Measurements from ENCODE around the gene DPF3.

DPF3 gene

GRCh38 chr14:72747652-72748051 lies 146.2 kb downstream of the DPF3 start:
- DNase-seq, result no peak
- intact Hi-C loops (cut with DNase I), result no loop called here

DNA sequence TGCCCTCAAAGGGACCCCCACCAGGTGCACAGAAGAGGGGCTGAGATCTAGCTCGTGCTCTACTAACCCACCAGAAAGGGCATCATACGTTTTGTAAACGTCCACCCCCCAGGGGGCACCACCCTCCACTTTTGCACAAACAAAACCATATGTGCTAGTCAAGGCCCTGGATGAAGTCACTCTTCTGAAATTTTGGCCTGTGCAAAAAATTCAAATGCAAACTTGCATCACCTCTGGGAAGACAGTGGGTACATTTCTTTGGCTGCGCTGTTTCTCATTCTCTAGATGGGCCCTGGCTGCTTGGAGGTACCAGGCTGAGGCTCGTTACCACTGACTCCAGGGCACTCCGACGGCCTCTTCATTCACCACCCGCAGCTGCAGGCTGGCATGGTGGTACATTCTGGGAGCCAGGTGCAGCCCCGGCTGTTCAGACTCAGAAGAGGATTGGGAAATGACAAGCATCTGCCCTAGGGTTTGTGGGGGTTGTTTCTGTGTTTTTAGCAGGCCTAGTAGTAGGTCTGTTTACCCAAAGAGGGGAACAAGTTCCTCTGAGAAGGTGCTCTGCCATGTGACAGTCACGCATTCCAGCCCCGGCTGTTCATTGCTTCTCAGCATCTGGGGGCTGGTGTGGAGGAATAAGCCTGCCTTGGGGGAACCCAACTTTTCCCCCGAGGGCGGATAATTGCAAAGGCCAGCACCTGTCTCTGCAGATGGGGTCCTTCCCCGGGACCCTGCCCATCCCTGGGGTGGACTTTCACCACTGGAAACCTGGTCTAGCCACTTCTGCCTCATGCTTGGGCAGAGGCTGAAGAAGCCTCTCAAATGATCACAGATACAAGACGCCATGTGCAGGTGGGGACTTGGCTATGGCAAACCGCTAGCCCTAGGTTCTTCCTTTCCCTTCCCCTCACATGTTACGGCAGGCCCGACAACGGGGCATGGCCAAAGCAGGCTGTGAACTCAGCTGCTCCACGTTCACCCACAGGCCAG lies 147.6 kb downstream of the DPF3 start:
- DNase-seq, result peak in 1 of 10 donors; percentile 52
- intact Hi-C loops (cut with DNase I), result no loop called here

- intact Hi-C loops (cut with DNase I), result no loop called here
- DNase-seq, result no peak
Observed at GRCh38 chr14:72745546-72745945, 148.4 kb downstream of the DPF3 start.

DNA sequence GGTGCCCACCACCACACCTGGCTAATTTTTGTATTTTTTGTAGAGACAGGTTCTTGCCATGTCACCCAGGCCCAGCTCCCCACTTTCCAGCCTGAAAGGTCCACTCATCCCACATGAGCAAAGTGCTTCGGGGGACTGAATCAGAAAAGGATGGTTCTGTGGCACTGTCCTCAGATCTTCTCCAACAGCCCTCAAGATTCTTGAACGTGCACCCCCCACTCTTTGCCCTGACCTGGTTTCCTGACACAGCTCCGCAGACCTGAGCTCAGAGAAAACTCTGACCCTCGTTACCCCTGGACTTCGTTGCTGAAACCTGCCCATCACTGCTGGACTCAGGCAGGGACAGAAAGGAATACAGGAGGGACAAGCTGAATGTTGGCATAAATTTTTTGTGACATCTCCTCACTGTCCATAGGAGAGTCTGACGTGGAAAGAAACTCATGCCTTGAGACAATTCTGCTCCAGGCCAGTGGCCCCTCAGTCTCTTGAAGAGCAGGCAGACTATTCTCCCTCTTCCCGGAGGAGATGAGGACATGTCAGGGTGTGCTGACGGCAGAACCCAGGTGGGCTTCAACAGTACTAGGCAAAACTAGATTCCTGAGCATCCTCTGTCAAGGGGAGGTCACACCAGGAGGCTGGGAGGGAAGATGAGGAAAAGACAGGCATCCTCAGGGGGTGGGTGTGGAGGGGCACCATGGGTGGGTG lies 149.3 kb downstream of the DPF3 start:
- intact Hi-C loops (cut with DNase I), result no loop called here
- DNase-seq, result no peak

DNA sequence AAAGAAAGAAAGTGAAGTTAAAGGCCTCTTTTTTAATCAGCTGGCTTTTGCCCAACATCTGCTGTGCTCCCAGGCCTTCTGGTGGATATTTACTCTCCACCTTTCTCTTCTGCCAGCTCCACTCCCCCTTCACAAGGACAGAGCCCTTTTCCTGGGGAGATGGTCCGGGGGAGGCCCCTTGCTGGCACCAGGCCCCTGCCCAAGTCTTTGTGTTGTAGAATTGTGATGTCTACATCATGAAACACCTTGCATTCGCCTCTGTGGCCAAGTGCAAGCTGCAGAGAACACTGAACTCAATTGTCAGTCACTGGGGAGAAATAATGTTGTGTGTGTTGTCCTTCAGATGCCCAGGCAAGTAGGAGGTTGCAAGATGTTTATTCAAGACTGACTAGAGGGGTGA lies 150.3 kb downstream of the DPF3 start:
- no peak for DNase-seq
- intact Hi-C loops (cut with DNase I), result no loop called here

GRCh38 chr14:72742838-72743195 lies 151.1 kb downstream of the DPF3 start:
- intact Hi-C loops (cut with DNase I), result no loop called here
- no peak for DNase-seq

GRCh38 chr14:72742118-72742837 lies 151.6 kb downstream of the DPF3 start:
- intact Hi-C loops (cut with DNase I), result no loop called here
- DNase-seq, result peak in 2 of 10 donors; percentile 40 to 77

- intact Hi-C loops (cut with DNase I), result no loop called here
- DNase-seq, result no peak
Observed at GRCh38 chr14:72741826-72742117, 152.1 kb downstream of the DPF3 start.

DNA sequence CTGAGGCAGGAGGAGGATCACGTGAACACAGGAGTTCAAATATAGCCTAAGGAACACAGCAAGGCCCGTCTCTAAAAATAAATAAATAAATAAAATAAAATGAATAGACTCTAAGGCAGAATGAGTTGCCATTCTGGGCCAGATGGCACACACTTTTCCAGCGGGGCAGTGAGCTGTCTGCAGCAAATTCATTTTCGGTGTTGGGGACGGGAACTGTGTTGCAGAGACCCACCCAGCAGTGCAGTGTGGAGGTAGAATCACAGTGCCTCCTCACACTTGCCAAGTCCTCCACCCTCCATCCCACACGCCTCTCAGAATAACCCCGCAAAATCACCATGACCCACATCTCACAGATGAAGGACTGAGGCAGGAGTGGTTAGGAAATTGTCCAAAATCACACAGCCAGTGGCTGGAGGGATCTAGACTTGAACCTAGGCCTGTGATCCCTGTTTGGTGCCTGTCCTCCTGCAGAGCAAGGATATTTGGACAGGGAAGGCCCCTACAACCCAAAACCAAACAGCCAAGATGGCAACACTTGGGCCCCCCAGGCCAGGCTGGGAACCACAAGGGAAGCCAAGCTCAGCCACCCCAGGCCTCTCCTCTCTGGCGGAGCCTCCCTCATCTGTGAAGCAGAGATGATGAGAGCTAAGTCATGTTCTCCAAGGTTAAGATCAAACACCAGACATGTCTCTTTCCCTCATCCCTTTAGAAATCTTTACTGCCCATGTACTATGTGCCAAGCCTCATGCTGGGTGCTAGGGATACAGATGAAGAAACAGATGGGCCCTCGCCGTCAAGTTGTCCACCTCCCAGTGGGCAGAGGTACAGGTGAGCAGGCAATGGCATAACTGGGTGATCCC lies 152.7 kb downstream of the DPF3 start:
- intact Hi-C loops (cut with DNase I), result no loop called here
- DNase-seq, result no peak

GRCh38 chr14:72740504-72740961 lies 153.4 kb downstream of the DPF3 start:
- DNase-seq, result no peak

DNA sequence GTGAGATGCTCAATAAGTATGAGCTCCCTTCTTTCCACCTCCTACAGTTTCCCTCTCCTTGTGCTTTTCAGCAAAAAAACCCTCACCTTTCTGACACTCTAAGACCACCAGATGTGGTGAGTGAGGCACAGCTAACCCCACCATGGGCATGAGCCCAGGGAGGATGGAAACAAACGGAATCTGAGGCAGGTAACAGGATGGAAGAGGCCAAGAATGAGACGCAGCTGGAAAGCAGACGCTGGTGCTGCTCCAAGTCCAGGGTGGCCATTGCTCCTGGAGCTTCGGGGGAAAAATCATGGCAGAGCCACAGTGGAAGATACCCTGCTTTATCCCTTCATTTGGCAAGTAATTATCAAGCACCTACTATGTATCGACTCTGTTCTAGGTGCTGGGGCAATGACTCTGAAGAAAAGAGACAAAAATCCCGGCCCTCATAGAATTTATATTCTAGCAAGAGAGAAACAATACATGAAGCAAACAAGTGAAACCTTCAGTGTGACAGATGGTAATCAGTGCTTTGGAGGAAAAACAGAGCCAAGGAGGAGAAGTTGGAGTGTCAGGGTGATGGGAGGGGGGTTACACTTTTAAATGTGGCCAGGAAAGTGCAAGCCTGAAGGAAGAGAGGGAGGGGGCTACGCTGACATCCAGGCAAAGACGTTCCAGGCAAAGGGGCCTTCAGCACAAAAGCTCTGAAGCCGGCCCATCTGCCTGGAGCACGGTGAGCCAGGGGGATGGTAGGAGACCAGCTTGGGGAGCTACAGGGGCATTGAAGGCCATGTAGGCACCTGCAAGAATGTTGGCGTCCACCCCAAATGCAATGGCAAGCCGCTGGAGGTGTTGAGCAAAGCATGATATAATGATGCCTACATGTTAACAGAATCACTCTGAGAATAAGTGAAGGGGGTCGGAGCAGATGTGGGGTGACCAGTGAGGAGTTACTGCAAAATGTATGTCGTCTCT lies 154.2 kb downstream of the DPF3 start:
- no peak for DNase-seq
- intact Hi-C loops (cut with DNase I), result no loop called here

More at GRCh38 chr14:72740504-72740961, 153.4 kb downstream of the DPF3 start:
- intact Hi-C loops (cut with DNase I), result no loop called here

DNA sequence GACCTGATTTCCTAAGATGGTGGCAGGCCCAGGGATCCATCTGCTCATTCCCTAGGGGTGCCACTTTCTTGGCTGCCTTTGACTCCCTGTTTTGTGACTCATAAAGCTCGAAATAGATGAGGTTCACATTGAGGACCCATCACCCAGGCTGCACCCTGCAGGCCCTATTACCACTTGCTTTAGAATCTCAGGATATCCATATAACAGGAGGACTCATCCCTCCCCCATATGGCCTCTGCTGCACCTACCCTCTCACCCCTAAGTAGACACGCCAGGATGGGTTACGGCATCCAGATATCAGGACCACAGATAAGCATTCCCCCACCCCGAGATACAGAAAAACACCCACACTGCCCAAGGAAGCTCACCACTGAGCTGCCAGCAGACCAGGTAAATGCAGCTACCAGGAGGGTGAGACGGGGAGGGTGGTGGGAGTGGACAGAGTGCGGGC lies 155.7 kb downstream of the DPF3 start:
- no peak for DNase-seq
- intact Hi-C loops (cut with DNase I), result no loop called here

DNA sequence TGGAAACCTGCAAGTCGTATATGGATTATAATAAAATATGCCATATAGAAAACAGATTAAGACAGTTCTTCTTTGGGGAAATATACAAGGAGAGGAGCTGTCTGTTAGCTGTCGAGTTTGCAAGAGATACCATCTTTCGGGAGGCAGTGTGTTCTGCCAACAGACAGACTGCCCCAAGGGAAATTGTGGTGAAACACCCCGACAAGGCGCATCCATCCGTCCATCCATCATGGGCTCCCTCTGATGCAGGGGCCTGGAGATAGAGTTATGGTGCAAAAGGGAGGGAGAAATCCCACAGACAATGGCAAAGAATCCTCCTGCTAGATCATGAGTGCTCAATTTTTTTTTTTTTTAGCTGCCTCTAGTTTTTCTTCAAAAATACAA lies 156.3 kb downstream of the DPF3 start:
- DNase-seq, result no peak
- intact Hi-C loops (cut with DNase I), result no loop called here

DNA sequence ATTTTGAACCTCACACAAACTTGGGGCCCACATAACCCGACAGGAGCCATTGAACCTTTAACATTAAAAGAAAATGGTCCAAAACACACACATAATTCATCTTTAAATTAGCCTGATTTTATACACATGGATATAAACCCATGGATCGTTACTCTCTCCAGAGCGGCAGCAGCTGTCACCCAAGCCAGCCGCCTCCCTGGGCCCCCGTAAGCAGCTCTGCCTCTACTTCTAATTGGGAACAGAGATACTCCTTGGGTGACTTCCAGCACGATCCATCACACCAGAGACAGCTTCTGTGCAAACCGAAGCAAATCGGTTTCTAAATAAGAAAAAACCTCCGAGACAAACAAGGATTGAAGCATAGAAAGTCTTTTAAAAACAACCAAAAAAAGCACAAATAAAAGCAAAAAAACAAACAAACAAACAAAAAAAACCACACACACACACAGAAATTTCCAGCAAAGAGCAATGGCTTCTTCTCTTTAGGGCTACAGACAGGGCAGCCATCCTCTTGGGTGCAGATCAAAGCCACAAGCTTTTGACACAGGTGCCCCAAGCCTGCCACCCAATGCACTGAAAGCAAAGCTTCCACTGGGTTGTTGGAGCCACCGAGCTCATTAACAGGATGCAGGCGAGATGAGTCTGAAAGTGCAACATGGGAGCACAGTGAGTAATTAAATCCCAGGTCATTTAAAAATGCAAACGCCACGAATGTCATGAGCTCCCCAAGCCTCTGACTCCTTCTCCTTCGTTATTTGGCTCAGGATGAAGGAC lies 156.9 kb downstream of the DPF3 start:
- intact Hi-C loops (cut with DNase I), result no loop called here
- DNase-seq, result no peak

GRCh38 chr14:72736308-72736707 lies 157.6 kb downstream of the DPF3 start:
- intact Hi-C loops (cut with DNase I), result no loop called here
- DNase-seq, result no peak

- intact Hi-C loops (cut with DNase I), result no loop called here
- no peak for DNase-seq
Observed at GRCh38 chr14:72732022-72732780, 161.7 kb downstream of the DPF3 start.

GRCh38 chr14:72731252-72732020 lies 162.5 kb downstream of the DPF3 start:
- DNase-seq, result no peak
- intact Hi-C loops (cut with DNase I), result no loop called here
